ENCODE results near the gene PLCB4.
A peak's percentile ranks its signal among the peaks of the same experiment; 100 is the strongest.

- TF ChIP-seq CTCF (IDR thresholded peaks at IDR 0.05; ENCODE audit: insufficient read depth, low read length) (peak; percentile 81), POLR2AphosphoS5 (IDR thresholded peaks at IDR 0.05; ENCODE audit: low read depth) (no peak), SPI1 (IDR thresholded peaks at IDR 0.05; ENCODE audit: borderline replicate concordance, low read depth) (no peak), REST (IDR thresholded peaks at IDR 0.05; ENCODE audit: insufficient replicate concordance, low read depth) (no peak), GABPA (IDR thresholded peaks at IDR 0.05; ENCODE audit: low read depth) (no peak)
Measured at GRCh38 chr20:9407805-9408421, 339.0 kb downstream of the PLCB4 start.
